HepG2 (cell line): ENCODE results near the gene SMOC1. TPM values are rescaled to one million over a fixed set of nuclear protein-coding genes. Genes with fewer than 3 reads are reported as not detected.

Experiments used
- AHR ChIP-seq: IDR thresholded peaks from 2 replicates; pipeline ENCODE4 v1.6.1; 2018; ENCODE audit warnings: missing genetic modification reagents, missing compliant biosample characterization
- MYNN ChIP-seq: sonication (generic); formaldehyde crosslinking; IDR thresholded peaks from 2 replicates; pipeline ENCODE4 v1.4.0; 2020; ENCODE audit warnings: mild to moderate bottlenecking, low read depth, missing genetic modification reagents
- RNF2 ChIP-seq: fragments of 450-650 bp; conservative IDR thresholded peaks from 2 replicates; pipeline ENCODE4 v1.6.1; 2016; ENCODE audit warnings: low read depth
- SOX5 ChIP-seq: IDR thresholded peaks from 2 replicates; pipeline ENCODE4 v1.6.1; 2016; ENCODE audit warnings: borderline replicate concordance
- SP2 ChIP-seq: sonication (generic); formaldehyde crosslinking; IDR thresholded peaks from 2 replicates; pipeline ENCODE4 v1.5.1; 2020; ENCODE audit warnings: mild to moderate bottlenecking, missing genetic modification reagents
- TOE1 ChIP-seq: sonication (generic); formaldehyde crosslinking; IDR thresholded peaks from 2 replicates; pipeline ENCODE4 v1.4.0; 2020; ENCODE audit warnings: mild to moderate bottlenecking, missing genetic modification reagents
- ZNF136 ChIP-seq: sonication (generic); formaldehyde crosslinking; IDR thresholded peaks from 2 replicates; pipeline ENCODE4 v1.8.1; 2022; ENCODE audit warnings: low read depth, mild to moderate bottlenecking, moderate library complexity, missing genetic modification reagents
- ZNF232 ChIP-seq: sonication (generic); formaldehyde crosslinking; IDR thresholded peaks from 2 replicates; pipeline ENCODE4 v1.4.0; 2020; ENCODE audit warnings: missing genetic modification reagents, borderline replicate concordance
- ZNF44 ChIP-seq: sonication (generic); formaldehyde crosslinking; IDR thresholded peaks from 2 replicates; pipeline ENCODE4 v1.5.1; 2020; ENCODE audit warnings: mild to moderate bottlenecking, missing genetic modification reagents
- ZNF501 ChIP-seq: sonication (generic); formaldehyde crosslinking; IDR thresholded peaks from 2 replicates; pipeline ENCODE4 v1.5.1; 2020; ENCODE audit warnings: mild to moderate bottlenecking, moderate library complexity, missing genetic modification reagents
- ZNF556 ChIP-seq: sonication (generic); formaldehyde crosslinking; IDR thresholded peaks from 2 replicates; pipeline ENCODE4 v1.4.0; 2020; ENCODE audit warnings: mild to moderate bottlenecking, missing genetic modification reagents, borderline replicate concordance
- polyA plus RNA-seq, 8 experiments: library from polyadenylated mRNA; depleted of rRNA in 3 of 8; stranded (reverse) in 7 of 8; unstranded in 1 of 8; fragments of >200 nt; fragmentation: Illumina TruSeq in 4 of 8; extraction: Trizol in 4 of 8; gene quantifications; 2 replicates each; pipeline versions ENCODE4 v1.2.1 to v1.2.3, GENCODE V29; 2011 to 2016; ENCODE audit warnings: low read depth in 4 of 8, missing spikeins in 1 of 8, mixed read lengths in 1 of 8; ENCODE audit not compliant: insufficient read depth in 1 of 8
- total RNA-seq, 5 experiments: library from RNA; depleted of rRNA; stranded (reverse); fragments of >200 nt; fragmentation: Illumina TruSeq; extraction: Trizol; gene quantifications; 2 replicates each; pipeline ENCODE4 v1.2.3, GENCODE V29; 2016; ENCODE audit warnings: low read depth in 1 of 5
- TF ChIP-seq, protein P1 (sequence below): IDR thresholded peaks from 2 replicates; pipeline ENCODE4 v1.6.1; 2012; ENCODE audit warnings: low read length, improper control_type of control experiment
- TF ChIP-seq, protein P2 (sequence below): sonication (generic); formaldehyde crosslinking; IDR thresholded peaks from 2 replicates; pipeline ENCODE4 v1.4.0; 2020; ENCODE audit warnings: missing genetic modification reagents, borderline replicate concordance
- TF ChIP-seq, protein P3 (sequence below): sonication (generic); formaldehyde crosslinking; IDR thresholded peaks from 2 replicates; pipeline ENCODE4 v1.5.0; 2020; ENCODE audit warnings: missing genetic modification reagents
- TF ChIP-seq, protein P4 (sequence below): sonication (generic); formaldehyde crosslinking; IDR thresholded peaks from 2 replicates; pipeline ENCODE4 v1.4.0; 2020; ENCODE audit warnings: missing genetic modification reagents

SMOC1 gene
- total and polyA plus RNA-seq, 2 of the 13 experiments (the other 11 are each of a cell fraction or from before 2014, with no cell fraction given): 17.8 to 35.6 TPM

DNA sequence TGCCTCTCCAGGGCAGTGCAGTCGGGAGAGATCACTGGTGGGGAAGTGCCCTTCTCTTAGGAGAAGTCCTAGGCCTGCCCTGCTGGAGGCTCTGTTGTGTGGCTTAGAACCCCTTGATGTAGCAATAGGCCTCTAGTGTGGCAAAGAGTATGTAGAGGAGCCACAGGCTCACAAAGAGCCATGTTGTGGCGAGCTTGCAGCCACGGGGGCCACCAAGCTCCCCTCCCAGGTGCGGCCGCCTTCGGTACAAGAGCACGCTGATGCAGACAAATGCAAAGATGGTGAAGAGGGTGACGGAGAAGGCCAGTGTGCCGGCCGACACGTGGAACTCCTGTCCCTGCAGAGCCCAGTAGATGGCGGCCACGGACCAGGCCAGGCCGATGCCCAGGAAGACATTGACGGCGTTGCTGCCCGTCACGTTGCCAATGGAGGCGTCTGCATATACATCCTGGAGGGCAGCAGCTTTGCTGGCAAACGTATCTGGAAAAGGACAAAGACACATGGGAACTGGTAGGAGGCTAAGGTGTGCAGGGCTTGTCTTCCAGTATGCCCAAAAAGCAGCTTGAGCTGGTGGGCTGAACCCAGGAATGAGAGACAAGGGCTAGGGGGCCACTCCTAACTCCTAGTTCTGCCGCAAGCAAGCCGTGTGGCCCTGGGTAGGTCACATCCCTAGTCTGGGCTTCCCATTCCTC lies 166.8 kb downstream of the SMOC1 start (continued):
- TF ChIP-seq, protein P1, sequence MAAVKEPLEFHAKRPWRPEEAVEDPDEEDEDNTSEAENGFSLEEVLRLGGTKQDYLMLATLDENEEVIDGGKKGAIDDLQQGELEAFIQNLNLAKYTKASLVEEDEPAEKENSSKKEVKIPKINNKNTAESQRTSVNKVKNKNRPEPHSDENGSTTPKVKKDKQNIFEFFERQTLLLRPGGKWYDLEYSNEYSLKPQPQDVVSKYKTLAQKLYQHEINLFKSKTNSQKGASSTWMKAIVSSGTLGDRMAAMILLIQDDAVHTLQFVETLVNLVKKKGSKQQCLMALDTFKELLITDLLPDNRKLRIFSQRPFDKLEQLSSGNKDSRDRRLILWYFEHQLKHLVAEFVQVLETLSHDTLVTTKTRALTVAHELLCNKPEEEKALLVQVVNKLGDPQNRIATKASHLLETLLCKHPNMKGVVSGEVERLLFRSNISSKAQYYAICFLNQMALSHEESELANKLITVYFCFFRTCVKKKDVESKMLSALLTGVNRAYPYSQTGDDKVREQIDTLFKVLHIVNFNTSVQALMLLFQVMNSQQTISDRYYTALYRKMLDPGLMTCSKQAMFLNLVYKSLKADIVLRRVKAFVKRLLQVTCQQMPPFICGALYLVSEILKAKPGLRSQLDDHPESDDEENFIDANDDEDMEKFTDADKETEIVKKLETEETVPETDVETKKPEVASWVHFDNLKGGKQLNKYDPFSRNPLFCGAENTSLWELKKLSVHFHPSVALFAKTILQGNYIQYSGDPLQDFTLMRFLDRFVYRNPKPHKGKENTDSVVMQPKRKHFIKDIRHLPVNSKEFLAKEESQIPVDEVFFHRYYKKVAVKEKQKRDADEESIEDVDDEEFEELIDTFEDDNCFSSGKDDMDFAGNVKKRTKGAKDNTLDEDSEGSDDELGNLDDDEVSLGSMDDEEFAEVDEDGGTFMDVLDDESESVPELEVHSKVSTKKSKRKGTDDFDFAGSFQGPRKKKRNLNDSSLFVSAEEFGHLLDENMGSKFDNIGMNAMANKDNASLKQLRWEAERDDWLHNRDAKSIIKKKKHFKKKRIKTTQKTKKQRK: no peak
- TF ChIP-seq SP2 (CRISPR knock-in tag): no peak
- TF ChIP-seq RNF2: 0 out of 2 replicates have a peak, but pooled peaks have one; percentile 34
- TF ChIP-seq, protein P2, sequence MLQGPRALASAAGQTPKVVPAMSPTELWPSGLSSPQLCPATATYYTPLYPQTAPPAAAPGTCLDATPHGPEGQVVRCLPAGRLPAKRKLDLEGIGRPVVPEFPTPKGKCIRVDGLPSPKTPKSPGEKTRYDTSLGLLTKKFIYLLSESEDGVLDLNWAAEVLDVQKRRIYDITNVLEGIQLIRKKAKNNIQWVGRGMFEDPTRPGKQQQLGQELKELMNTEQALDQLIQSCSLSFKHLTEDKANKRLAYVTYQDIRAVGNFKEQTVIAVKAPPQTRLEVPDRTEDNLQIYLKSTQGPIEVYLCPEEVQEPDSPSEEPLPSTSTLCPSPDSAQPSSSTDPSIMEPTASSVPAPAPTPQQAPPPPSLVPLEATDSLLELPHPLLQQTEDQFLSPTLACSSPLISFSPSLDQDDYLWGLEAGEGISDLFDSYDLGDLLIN: no peak
- TF ChIP-seq MYNN: no peak; the same call in 1 of the 2 replicates
- TF ChIP-seq ZNF501 (CRISPR knock-in tag): peak; percentile 84
- peak; percentile 84; the same call in 1 of the 2 replicates for TF ChIP-seq ZNF556 (CRISPR knock-in tag)
- 0 out of 2 replicates have a peak, but pooled peaks have one; percentile 31 for TF ChIP-seq SOX5 (CRISPR knock-in tag)
- TF ChIP-seq, protein P3, sequence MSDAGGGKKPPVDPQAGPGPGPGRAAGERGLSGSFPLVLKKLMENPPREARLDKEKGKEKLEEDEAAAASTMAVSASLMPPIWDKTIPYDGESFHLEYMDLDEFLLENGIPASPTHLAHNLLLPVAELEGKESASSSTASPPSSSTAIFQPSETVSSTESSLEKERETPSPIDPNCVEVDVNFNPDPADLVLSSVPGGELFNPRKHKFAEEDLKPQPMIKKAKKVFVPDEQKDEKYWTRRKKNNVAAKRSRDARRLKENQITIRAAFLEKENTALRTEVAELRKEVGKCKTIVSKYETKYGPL (CRISPR knock-in tag): no peak
- 0 out of 2 replicates have a peak, but pooled peaks have one; percentile 33 for TF ChIP-seq ZNF232 (CRISPR knock-in tag)
- TF ChIP-seq TOE1 (CRISPR knock-in tag): peak; percentile 66; the same call in 1 of the 2 replicates
- 0 out of 2 replicates have a peak, but pooled peaks have one; percentile 26 for TF ChIP-seq ZNF136
- TF ChIP-seq ZNF44 (CRISPR knock-in tag): peak; percentile 48; the same call in 1 of the 2 replicates
- TF ChIP-seq AHR (CRISPR knock-in tag): 0 out of 2 replicates have a peak, but pooled peaks have one; percentile 24
- TF ChIP-seq, protein P4, sequence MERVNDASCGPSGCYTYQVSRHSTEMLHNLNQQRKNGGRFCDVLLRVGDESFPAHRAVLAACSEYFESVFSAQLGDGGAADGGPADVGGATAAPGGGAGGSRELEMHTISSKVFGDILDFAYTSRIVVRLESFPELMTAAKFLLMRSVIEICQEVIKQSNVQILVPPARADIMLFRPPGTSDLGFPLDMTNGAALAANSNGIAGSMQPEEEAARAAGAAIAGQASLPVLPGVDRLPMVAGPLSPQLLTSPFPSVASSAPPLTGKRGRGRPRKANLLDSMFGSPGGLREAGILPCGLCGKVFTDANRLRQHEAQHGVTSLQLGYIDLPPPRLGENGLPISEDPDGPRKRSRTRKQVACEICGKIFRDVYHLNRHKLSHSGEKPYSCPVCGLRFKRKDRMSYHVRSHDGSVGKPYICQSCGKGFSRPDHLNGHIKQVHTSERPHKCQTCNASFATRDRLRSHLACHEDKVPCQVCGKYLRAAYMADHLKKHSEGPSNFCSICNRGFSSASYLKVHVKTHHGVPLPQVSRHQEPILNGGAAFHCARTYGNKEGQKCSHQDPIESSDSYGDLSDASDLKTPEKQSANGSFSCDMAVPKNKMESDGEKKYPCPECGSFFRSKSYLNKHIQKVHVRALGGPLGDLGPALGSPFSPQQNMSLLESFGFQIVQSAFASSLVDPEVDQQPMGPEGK: peak; percentile 31; the same call in 1 of the 2 replicates
